Measurements from ENCODE around the gene NFATC4. TPM values are rescaled to one million over a fixed set of nuclear protein-coding genes. Genes with fewer than 3 reads are reported as not detected.

Gene NFATC4
- total RNA-seq, 2 donors from 2014 or later, result 24.8 to 34.1 TPM

DNA sequence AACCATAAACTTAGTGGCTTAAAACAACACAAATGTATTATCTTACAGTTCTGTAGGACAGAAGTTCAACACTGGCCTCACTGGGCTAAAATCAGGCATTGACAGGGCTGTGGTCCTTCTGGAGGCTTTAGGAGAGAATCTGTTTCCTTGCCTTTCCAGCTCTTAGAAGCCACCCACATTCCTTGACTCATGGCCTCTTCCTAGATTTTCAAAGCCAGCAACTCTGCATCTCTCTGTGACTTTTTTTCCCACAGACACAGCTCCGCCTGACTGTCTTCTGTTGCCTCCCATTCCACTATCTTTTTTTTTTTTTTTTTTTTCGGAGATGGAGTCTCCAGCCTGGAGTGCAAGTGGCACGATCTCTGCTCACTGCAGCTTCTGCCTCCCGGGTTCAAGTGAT lies 11.8 kb upstream of the NFATC4 start:
- no peak for DNase-seq
- no peak overlapping the region for H3K27ac ChIP-seq (ENCODE audit: low read depth, low read length)
- H3K9me3 ChIP-seq (ENCODE audit: control insufficient read depth, low read length), result peaks cover 8% of the 10 kb centered on the region
- no peak for TF ChIP-seq CTCF (conservative IDR thresholded peaks at IDR 0.05)
- WGBS, 2 experiments (ENCODE audit: insufficient coverage in 1 of 2, insufficient read length in 1 of 2), result 83% methylated on average over 2 to 4 of the region's 4 CpGs
- H3K27me3 Mint-ChIP-seq (ENCODE audit: insufficient read depth), result peaks cover 74% of the 10 kb centered on the region
- H3K27ac Mint-ChIP-seq, result no peak overlapping the region
- no peak overlapping the region for H3K4me3 Mint-ChIP-seq
- H3K9me3 Mint-ChIP-seq, result peaks cover 6% of the 10 kb centered on the region
- peaks cover 55% of the 10 kb centered on the region for H3K27me3 ChIP-seq (ENCODE audit: control insufficient read depth, insufficient read depth, low read length, poor library complexity, severe bottlenecking)
- no peaks in the 10 kb centered on the region for H3K4me1 ChIP-seq (ENCODE audit: control insufficient read depth, insufficient read depth, low read length)
- H3K36me3 ChIP-seq (ENCODE audit: control insufficient read depth, insufficient read depth, low read length), result no peaks in the 10 kb centered on the region
- H3K9ac ChIP-seq (ENCODE audit: extremely low read depth, low read length, poor library complexity, severe bottlenecking), result no peak overlapping the region
- no peaks in the 10 kb centered on the region for H3K36me3 Mint-ChIP-seq (ENCODE audit: low read depth)
- H3K4me1 Mint-ChIP-seq, result no peaks in the 10 kb centered on the region
- H3K4me3 ChIP-seq (ENCODE audit: low read length), result no peak overlapping the region

- Histone ChIP-seq H3K9ac (ENCODE audit: extremely low read depth, low read length, poor library complexity, severe bottlenecking) (no peak overlapping the region), H3K9me3 (ENCODE audit: control insufficient read depth, low read length) (peaks cover 8% of the 10 kb centered on the region), H3K27ac (ENCODE audit: low read depth, low read length) (no peak overlapping the region), H3K27me3 (ENCODE audit: control insufficient read depth, insufficient read depth, low read length, poor library complexity, severe bottlenecking) (peaks cover 49% of the 10 kb centered on the region), H3K4me1 (ENCODE audit: control insufficient read depth, insufficient read depth, low read length) (no peaks in the 10 kb centered on the region), H3K4me3 (ENCODE audit: low read length) (no peak overlapping the region), H3K36me3 (ENCODE audit: control insufficient read depth, insufficient read depth, low read length) (no peaks in the 10 kb centered on the region)
- Mint-ChIP-seq H3K27me3 (ENCODE audit: insufficient read depth) (peaks cover 68% of the 10 kb centered on the region), H3K4me1 (no peaks in the 10 kb centered on the region), H3K4me3 (no peak overlapping the region), H3K36me3 (ENCODE audit: low read depth) (no peaks in the 10 kb centered on the region), H3K27ac (no peak overlapping the region), H3K9me3 (peaks cover 6% of the 10 kb centered on the region)
- WGBS, 2 experiments (ENCODE audit: insufficient coverage in 1 of 2, insufficient read length in 1 of 2), result 85 to 96% methylated on average over 3 of the region's 3 CpGs
- TF ChIP-seq CTCF (conservative IDR thresholded peaks at IDR 0.05), result no peak
- no peak for DNase-seq
Measured at GRCh38 chr14:24360281-24360680, 7.7 kb upstream of the NFATC4 start.

GRCh38 chr14:24361326-24361725 lies 6.7 kb upstream of the NFATC4 start:
- no peaks in the 10 kb centered on the region for H3K36me3 ChIP-seq (ENCODE audit: control insufficient read depth, insufficient read depth, low read length)
- H3K27me3 ChIP-seq (ENCODE audit: control insufficient read depth, insufficient read depth, low read length, poor library complexity, severe bottlenecking), result peaks cover 49% of the 10 kb centered on the region
- H3K4me1 ChIP-seq (ENCODE audit: control insufficient read depth, insufficient read depth, low read length), result no peaks in the 10 kb centered on the region
- H3K27me3 Mint-ChIP-seq (ENCODE audit: insufficient read depth), result peaks cover 66% of the 10 kb centered on the region
- H3K36me3 Mint-ChIP-seq (ENCODE audit: low read depth), result no peaks in the 10 kb centered on the region
- 81% methylated on average over 2 of the region's 2 CpGs; no CpG with 5 or more reads in 1 of the 2 experiments for WGBS, 2 experiments (ENCODE audit: insufficient coverage in 1 of 2, insufficient read length in 1 of 2)
- no peak overlapping the region for H3K9ac ChIP-seq (ENCODE audit: extremely low read depth, low read length, poor library complexity, severe bottlenecking)
- no peak overlapping the region for H3K27ac Mint-ChIP-seq
- H3K4me3 Mint-ChIP-seq, result no peak overlapping the region
- H3K9me3 ChIP-seq (ENCODE audit: control insufficient read depth, low read length), result peaks cover 8% of the 10 kb centered on the region
- peaks cover 6% of the 10 kb centered on the region for H3K9me3 Mint-ChIP-seq
- peaks cover 7% of the 10 kb centered on the region for H3K4me1 Mint-ChIP-seq
- no peak overlapping the region for H3K4me3 ChIP-seq (ENCODE audit: low read length)
- TF ChIP-seq CTCF (conservative IDR thresholded peaks at IDR 0.05), result no peak
- peak; percentile 25 for DNase-seq
- no peak overlapping the region for H3K27ac ChIP-seq (ENCODE audit: low read depth, low read length)
